Activated T-cell treated with anti-CD3 and anti-CD28 coated beads, Interleukin-2, amount 50 U/mL, for 1 hour (primary cell): ENCODE data around the gene REN.

Experiments used
- DNase-seq: peaks from one replicate; pipeline ENCODE4 v3.0.0-alpha.2; 2020

Gene REN

GRCh38 chr1:204106825-204107224 is 59.3 kb downstream of the REN start:
- no peak for DNase-seq

GRCh38 chr1:204105131-204105515 is 61.0 kb downstream of the REN start:
- no peak for DNase-seq
